GM23338 (cell line): ENCODE measurements around the gene LRP1B. TPM values are rescaled to one million over a fixed set of nuclear protein-coding genes. Genes with fewer than 3 reads are reported as not detected.

Experiments
- ATAC-seq: fragments of 200-7000 bp; cut with Tn5 transposase; 3 replicates; pipeline ENCODE4 v1.9.1; 2020
- DNase-seq: peaks from one replicate; pipeline ENCODE4 v3.0.0-alpha.2; 2015; ENCODE audit warnings: low spot score
- H2AFZ ChIP-seq: fragments of 200-600 bp; sonication (generic); 2 replicates; pipeline ENCODE4 v1.8.0; 2016; ENCODE audit warnings: antibody characterized with exemption, mild to moderate bottlenecking, moderate library complexity
- H3F3A ChIP-seq: fragments of 200-600 bp; sonication (generic); replicated peaks from 2 replicates; pipeline ENCODE4 v1.8.0; 2017; ENCODE audit warnings: antibody characterized with exemption, mixed run types, low read depth
- H3K27ac ChIP-seq: fragments of 200-600 bp; sonication (generic); 2 replicates; pipeline ENCODE4 v1.6.1; 2016; ENCODE audit warnings: low read depth
- H3K27me3 ChIP-seq: fragments of 200-600 bp; sonication (generic); 2 replicates; pipeline ENCODE4 v1.8.0; 2016; ENCODE audit warnings: mild to moderate bottlenecking, mixed run types, moderate library complexity; ENCODE audit not compliant: insufficient read depth
- H3K36me3 ChIP-seq: fragments of 200-600 bp; sonication (generic); 2 replicates; pipeline ENCODE4 v1.8.0; 2016; ENCODE audit warnings: mild to moderate bottlenecking; ENCODE audit not compliant: insufficient read depth
- H3K4me1 ChIP-seq: fragments of 200-600 bp; sonication (generic); 2 replicates; pipeline ENCODE4 v1.8.0; 2016; ENCODE audit warnings: mild to moderate bottlenecking, moderate library complexity; ENCODE audit not compliant: insufficient read depth
- H3K4me2 ChIP-seq: fragments of 200-600 bp; sonication (generic); 2 replicates; pipeline ENCODE4 v1.7.1; 2017; ENCODE audit warnings: mixed run types
- H3K4me3 ChIP-seq: fragments of 200-600 bp; sonication (generic); 2 replicates; pipeline ENCODE4 v1.6.1; 2016; ENCODE audit warnings: mixed run types
- H3K79me2 ChIP-seq: fragments of 200-600 bp; sonication (generic); replicated peaks from 2 replicates; pipeline ENCODE4 v1.8.0; 2017; ENCODE audit warnings: mild to moderate bottlenecking; ENCODE audit not compliant: insufficient read depth
- H3K9me2 ChIP-seq: fragments of 200-600 bp; sonication (generic); 2 replicates; pipeline ENCODE4 v1.8.0; 2017; ENCODE audit not compliant: insufficient read depth
- H4K20me1 ChIP-seq: fragments of 200-600 bp; sonication (generic); replicated peaks from 2 replicates; pipeline ENCODE4 v1.8.0; 2017; ENCODE audit warnings: mild to moderate bottlenecking; ENCODE audit not compliant: insufficient read depth
- H3K27ac Mint-ChIP-seq: 2 replicates; pipeline ENCODE4 v1.8.0; 2020; ENCODE audit warnings: inconsistent platforms, mild to moderate bottlenecking, moderate library complexity, mixed read lengths
- H3K27me3 Mint-ChIP-seq: 3 replicates; pipeline ENCODE4 v1.8.0; 2022; ENCODE audit warnings: low read depth, mild to moderate bottlenecking, moderate library complexity, mixed read lengths, inconsistent platforms; ENCODE audit not compliant: insufficient read depth, poor library complexity
- H3K36me3 Mint-ChIP-seq: 3 replicates; pipeline ENCODE4 v1.8.0; 2021; ENCODE audit warnings: low read depth, mild to moderate bottlenecking, inconsistent platforms, moderate library complexity, mixed read lengths
- H3K4me1 Mint-ChIP-seq: 3 replicates; pipeline ENCODE4 v1.8.0; 2020; ENCODE audit warnings: mild to moderate bottlenecking, inconsistent platforms, mixed read lengths
- H3K4me3 Mint-ChIP-seq: 3 replicates; pipeline ENCODE4 v1.8.0; 2021; ENCODE audit warnings: moderate library complexity, mild to moderate bottlenecking, inconsistent platforms, mixed read lengths
- H3K9me3 Mint-ChIP-seq: 3 replicates; pipeline ENCODE4 v1.8.0; 2020; ENCODE audit warnings: moderate library complexity, mild to moderate bottlenecking, inconsistent platforms, mixed read lengths
- CREB1 ChIP-seq: fragments of 250-450 bp; sonication (Bioruptor Pico); IDR thresholded peaks from 2 replicates; pipeline ENCODE4 v1.5.0; 2020; ENCODE audit warnings: low read depth, mild to moderate bottlenecking, moderate library complexity
- ETS1 ChIP-seq: IDR thresholded peaks from 2 replicates; pipeline ENCODE4 v1.6.1; 2016; ENCODE audit warnings: antibody characterized with exemption
- EZH2 ChIP-seq: fragments of 200-600 bp; sonication (generic); IDR thresholded peaks from one replicate; pipeline ENCODE4 v1.8.0; 2017; ENCODE audit warnings: antibody characterized with exemption, mild to moderate bottlenecking, low read depth; ENCODE audit not compliant: unreplicated experiment
- EZH2phosphoT487 ChIP-seq: fragments of 200-600 bp; sonication (generic); IDR thresholded peaks from one replicate; pipeline ENCODE4 v1.8.1; 2018; ENCODE audit warnings: antibody characterized with exemption; ENCODE audit not compliant: unreplicated experiment
- JUNB ChIP-seq: IDR thresholded peaks from one replicate; pipeline ENCODE4 v1.6.1; 2016; ENCODE audit warnings: antibody characterized with exemption; ENCODE audit not compliant: unreplicated experiment
- POLR2AphosphoS5 ChIP-seq: IDR thresholded peaks from 2 replicates; pipeline ENCODE4 v1.6.1; 2016; ENCODE audit warnings: antibody characterized with exemption, low read depth
- ZNF331 ChIP-seq: fragments of 250-450 bp; sonication (Bioruptor Pico); IDR thresholded peaks from 2 replicates; pipeline ENCODE4 v1.5.0; 2020; ENCODE audit warnings: low read depth, mild to moderate bottlenecking, moderate library complexity
- ZNF462 ChIP-seq: fragments of 250-450 bp; sonication (Bioruptor Pico); IDR thresholded peaks from 2 replicates; pipeline ENCODE4 v1.5.0; 2020; ENCODE audit warnings: mild to moderate bottlenecking, moderate library complexity
- polyA plus RNA-seq: library from polyadenylated mRNA; unstranded; fragments of >200 nt; fragmentation: Nextera tagmentation; extraction: Ambion mirVana; gene quantifications from 2 replicates; pipeline ENCODE4 v1.2.1, GENCODE V29; 2016
- total RNA-seq: library from RNA; depleted of rRNA; stranded (reverse); fragments of >200 nt; shearing (Covaris generic); gene quantifications from 2 replicates; pipeline ENCODE4 v1.2.3, GENCODE V29; 2014
- TF ChIP-seq, protein P1 (sequence below): IDR thresholded peaks from one replicate; pipeline ENCODE4 v1.6.1; 2018; ENCODE audit warnings: antibody characterized with exemption; ENCODE audit not compliant: unreplicated experiment

Gene LRP1B
- total and polyA plus RNA-seq, 2 experiments from 2014 or later: 0.15 to 0.97 TPM

GRCh38 chr2:141586985-141587384, 543.8 kb downstream of the LRP1B start:
- Histone ChIP-seq H3K27me3 (no peaks in the 10 kb centered on the region), H2AFZ (no peak overlapping the region), H3K36me3 (no peaks in the 10 kb centered on the region), H3K9me2 (no peaks in the 10 kb centered on the region), H3K4me3 (no peak overlapping the region), H3K27ac (no peak overlapping the region), H4K20me1 (no peaks in the 10 kb centered on the region), H3K79me2 (no peaks in the 10 kb centered on the region), H3K4me2 (no peak overlapping the region), H3F3A (no peaks in the 10 kb centered on the region), H3K4me1 (peaks cover 7% of the 10 kb centered on the region)
- H3K4me1 Mint-ChIP-seq: peaks cover 18% of the 10 kb centered on the region; the same call in 2 of the 3 replicates
- DNase-seq (no peak), ATAC-seq (no peak)
- H3K27ac Mint-ChIP-seq: no peak overlapping the region
- H3K27me3 Mint-ChIP-seq: peaks cover 2% of the 10 kb centered on the region
- no peaks in the 10 kb centered on the region; the same call in 2 of the 3 replicates for H3K36me3 Mint-ChIP-seq
- H3K9me3 Mint-ChIP-seq: peaks cover 3% of the 10 kb centered on the region; the same call in 1 of the 3 replicates
- TF ChIP-seq EZH2phosphoT487 (no peak), ZNF331 (CRISPR knock-in tag) (no peak), EZH2 (no peak), JUNB (no peak), CREB1 (CRISPR knock-in tag) (no peak), POLR2AphosphoS5 (no peak), ZNF462 (CRISPR knock-in tag) (no peak), ETS1 (no peak)
- TF ChIP-seq, protein P1, sequence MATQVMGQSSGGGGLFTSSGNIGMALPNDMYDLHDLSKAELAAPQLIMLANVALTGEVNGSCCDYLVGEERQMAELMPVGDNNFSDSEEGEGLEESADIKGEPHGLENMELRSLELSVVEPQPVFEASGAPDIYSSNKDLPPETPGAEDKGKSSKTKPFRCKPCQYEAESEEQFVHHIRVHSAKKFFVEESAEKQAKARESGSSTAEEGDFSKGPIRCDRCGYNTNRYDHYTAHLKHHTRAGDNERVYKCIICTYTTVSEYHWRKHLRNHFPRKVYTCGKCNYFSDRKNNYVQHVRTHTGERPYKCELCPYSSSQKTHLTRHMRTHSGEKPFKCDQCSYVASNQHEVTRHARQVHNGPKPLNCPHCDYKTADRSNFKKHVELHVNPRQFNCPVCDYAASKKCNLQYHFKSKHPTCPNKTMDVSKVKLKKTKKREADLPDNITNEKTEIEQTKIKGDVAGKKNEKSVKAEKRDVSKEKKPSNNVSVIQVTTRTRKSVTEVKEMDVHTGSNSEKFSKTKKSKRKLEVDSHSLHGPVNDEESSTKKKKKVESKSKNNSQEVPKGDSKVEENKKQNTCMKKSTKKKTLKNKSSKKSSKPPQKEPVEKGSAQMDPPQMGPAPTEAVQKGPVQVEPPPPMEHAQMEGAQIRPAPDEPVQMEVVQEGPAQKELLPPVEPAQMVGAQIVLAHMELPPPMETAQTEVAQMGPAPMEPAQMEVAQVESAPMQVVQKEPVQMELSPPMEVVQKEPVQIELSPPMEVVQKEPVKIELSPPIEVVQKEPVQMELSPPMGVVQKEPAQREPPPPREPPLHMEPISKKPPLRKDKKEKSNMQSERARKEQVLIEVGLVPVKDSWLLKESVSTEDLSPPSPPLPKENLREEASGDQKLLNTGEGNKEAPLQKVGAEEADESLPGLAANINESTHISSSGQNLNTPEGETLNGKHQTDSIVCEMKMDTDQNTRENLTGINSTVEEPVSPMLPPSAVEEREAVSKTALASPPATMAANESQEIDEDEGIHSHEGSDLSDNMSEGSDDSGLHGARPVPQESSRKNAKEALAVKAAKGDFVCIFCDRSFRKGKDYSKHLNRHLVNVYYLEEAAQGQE: no peak
- no peak overlapping the region for H3K4me3 Mint-ChIP-seq
